AG04449 (cell line): Measurements from ENCODE around the gene ARHGEF4.
A peak's percentile ranks its signal among the peaks of the same experiment; 100 is the strongest.

ENCODE experiments used
- CTCF ChIA-PET: fragments of 350-600 bp; formaldehyde crosslinking; extraction: SDS; loops from one replicate; lab custom pipeline; 2021; ENCODE audit warnings: antibody characterized with exemption; lab: Yijun Ruan, JAX
- POLR2A ChIA-PET: fragments of 400-600, 350-600 bp; formaldehyde crosslinking; extraction: SDS; loops from one replicate; lab custom pipeline; 2020; ENCODE audit warnings: antibody characterized with exemption, inconsistent platforms; lab: Yijun Ruan, JAX
- DNase-seq: peaks from one replicate; pipeline ENCODE4 v3.0.0-alpha.2; 2010; ENCODE audit warnings: low read depth, low spot score
- H3K4me3 ChIP-seq: 2 replicates; pipeline ENCODE4 v1.5.1; 2011; ENCODE audit warnings: low read depth, mild to moderate bottlenecking, control low read depth, low read length
- TF ChIP-seq, protein P1 (sequence below): IDR thresholded peaks from one replicate; pipeline ENCODE4 v1.5.1; 2011; ENCODE audit warnings: mild to moderate bottlenecking, moderate library complexity, low read length, control low read depth, inconsistent platforms; ENCODE audit not compliant: insufficient read depth; ENCODE audit errors: missing control alignments

ARHGEF4 gene

DNA sequence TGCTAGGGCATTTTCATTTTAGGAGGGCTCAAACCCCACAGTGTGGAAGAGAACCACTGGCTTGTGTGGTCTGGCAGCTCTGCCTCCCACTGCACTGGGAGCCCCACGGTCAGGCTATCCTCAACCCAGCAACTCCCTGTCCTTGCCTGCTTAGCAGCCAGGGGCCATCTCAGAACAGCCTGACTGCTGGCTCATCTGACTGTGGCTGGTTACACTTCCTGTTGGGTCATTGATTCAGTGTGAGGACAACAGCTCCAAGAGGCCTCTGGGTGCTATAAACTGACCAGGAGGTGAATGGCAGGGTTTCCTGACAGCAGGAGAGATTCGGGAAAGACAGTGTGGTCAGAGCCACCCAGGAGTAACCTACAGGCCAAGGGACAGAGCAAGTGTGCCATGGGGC lies 41.3 kb upstream of the ARHGEF4 start:
- ChIA-PET POLR2A (no interaction called here), CTCF (interaction anchor here (0.9 to 11.1 kb wide), 4 partner anchors 71 to 127 kb away, joined by 3 to 253 read pairs (median 27); no protein-coding TSS in a partner anchor)
- TF ChIP-seq, protein P1, sequence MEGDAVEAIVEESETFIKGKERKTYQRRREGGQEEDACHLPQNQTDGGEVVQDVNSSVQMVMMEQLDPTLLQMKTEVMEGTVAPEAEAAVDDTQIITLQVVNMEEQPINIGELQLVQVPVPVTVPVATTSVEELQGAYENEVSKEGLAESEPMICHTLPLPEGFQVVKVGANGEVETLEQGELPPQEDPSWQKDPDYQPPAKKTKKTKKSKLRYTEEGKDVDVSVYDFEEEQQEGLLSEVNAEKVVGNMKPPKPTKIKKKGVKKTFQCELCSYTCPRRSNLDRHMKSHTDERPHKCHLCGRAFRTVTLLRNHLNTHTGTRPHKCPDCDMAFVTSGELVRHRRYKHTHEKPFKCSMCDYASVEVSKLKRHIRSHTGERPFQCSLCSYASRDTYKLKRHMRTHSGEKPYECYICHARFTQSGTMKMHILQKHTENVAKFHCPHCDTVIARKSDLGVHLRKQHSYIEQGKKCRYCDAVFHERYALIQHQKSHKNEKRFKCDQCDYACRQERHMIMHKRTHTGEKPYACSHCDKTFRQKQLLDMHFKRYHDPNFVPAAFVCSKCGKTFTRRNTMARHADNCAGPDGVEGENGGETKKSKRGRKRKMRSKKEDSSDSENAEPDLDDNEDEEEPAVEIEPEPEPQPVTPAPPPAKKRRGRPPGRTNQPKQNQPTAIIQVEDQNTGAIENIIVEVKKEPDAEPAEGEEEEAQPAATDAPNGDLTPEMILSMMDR = no peak
- no peak for DNase-seq
- H3K4me3 ChIP-seq = no peak overlapping the region

DNA sequence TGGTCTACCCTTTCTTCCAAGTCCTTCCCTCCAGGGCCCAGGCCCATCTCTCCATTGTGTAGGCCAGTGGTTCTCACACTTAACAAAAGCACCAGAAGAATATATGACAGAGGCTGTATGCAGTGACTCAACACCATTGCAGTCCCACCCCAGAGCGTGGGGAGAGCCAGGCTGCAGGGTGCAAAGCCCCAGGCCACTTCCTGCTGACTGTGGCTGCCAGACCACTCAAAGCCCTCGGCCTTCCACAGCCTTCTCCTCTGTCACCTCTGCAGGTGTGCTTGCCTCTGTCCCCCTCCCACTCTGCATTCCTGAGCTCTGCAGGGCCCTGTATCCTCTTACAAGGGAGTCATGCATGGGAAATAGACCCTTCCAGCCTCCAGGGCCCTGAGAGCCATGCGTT lies 40.4 kb upstream of the ARHGEF4 start:
- no peak overlapping the region for H3K4me3 ChIP-seq
- CTCF ChIA-PET = interaction anchor here (1.0 to 11.1 kb wide), 6 partner anchors 77 to 169 kb away, joined by 3 to 253 read pairs (median 7); no protein-coding TSS in a partner anchor
- TF ChIP-seq, protein P1 = no peak
- POLR2A ChIA-PET = no interaction called here
- DNase-seq = no peak

DNA sequence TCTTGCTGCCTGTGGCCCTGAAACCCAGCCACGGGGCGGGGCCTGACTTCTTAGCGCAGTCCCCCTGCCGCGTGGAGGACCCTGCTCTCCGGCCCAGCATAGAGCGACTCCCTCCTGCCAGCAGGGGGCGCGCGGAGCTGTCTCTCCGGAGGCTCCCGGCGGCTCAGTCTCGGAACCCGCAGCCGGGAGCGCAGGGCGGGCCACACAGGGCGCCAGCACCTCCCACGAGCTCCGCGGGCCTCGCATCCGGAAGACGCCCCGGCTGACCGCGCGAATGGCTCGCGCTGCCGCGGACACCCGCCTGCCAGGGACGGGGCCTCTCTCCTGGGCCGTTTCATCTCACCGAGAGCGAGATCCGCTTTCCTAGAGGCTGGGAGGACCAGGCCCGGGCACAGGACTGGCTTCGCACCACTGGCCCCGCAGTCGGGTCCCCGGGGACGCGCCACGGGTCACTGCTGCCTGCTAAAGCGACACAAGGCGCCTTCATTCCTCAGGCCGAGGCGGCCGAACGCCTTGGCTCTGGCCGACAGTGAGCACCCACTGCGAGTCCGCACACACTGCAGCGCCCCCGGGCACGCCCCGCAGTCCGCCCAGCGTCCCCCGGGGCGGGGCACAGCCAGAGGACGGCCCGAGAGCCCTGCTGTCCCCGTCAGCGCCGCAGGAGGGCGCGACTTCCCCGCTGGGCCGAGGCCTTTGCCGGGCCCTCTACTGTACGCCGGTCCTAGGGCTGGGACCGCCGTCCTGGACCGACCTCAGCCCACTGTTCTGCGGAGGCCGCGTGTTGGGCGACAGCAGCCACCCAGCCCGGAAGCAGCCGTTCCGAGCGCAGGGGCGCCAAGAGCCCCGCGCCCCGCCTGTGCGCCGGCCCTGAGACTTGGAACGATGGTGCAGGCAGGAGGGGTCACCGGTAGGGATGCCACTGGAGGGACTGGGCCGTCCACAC lies 39.0 kb upstream of the ARHGEF4 start:
- TF ChIP-seq, protein P1 = peak; percentile 98

DNA sequence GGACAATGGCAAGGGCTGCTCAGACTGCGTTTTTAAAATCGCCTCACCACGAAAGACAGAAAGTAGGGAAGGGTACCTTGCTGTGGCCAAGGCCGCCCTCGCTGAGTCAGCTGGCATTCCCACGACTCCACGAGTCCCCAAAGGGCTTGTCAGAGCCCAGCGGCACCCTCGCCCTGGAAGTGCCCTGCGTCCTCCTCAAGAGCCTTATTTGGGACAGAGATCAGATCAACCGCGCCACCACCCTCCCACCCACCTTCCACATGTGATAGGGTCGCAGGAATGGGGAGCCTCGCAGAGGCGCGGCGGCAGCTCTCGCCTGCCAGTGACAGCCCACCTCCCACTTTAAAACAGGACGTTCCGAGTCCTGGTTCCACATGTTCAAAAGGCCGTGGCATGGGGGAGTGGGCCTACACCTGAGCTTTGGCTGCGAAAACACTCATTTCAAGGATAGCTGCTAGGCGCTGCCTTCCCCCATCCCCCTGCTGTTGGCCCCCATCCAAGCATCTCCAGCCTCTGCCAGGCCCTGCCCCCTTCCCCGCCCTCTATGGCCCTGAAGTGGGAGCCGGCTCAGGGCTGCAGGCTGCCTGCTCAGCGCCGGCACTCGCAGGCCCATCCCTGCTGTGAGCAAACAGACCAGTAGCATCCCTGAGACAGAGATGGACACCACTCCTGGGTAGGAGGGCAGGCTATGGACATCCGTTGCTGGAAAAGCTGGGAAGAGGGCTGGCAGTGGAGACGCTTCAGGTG lies 38.1 kb upstream of the ARHGEF4 start:
- TF ChIP-seq, protein P1 = no peak
- ChIA-PET CTCF (interaction anchor here (0.9 to 11.1 kb wide), 8 partner anchors 12 to 130 kb away, joined by 3 to 253 read pairs (median 4); no protein-coding TSS in a partner anchor), POLR2A (no interaction called here)
- no peak for DNase-seq
- peak overlapping the region; percentile 80 for H3K4me3 ChIP-seq

More for the DNA sequence above, 39.0 kb upstream of the ARHGEF4 start:
- ChIA-PET CTCF (interaction anchor here (0.6 to 11.1 kb wide), 31 partner anchors 11 to 356 kb away, joined by 3 to 253 read pairs (median 4); no protein-coding TSS in a partner anchor), POLR2A (interaction anchor here (0.9 to 1.1 kb wide), 2 partner anchors 30 to 76 kb away, joined by 3 to 4 read pairs; no protein-coding TSS in a partner anchor)
- DNase-seq = peak; percentile 21
- peak overlapping the region; percentile 80 for H3K4me3 ChIP-seq

DNA sequence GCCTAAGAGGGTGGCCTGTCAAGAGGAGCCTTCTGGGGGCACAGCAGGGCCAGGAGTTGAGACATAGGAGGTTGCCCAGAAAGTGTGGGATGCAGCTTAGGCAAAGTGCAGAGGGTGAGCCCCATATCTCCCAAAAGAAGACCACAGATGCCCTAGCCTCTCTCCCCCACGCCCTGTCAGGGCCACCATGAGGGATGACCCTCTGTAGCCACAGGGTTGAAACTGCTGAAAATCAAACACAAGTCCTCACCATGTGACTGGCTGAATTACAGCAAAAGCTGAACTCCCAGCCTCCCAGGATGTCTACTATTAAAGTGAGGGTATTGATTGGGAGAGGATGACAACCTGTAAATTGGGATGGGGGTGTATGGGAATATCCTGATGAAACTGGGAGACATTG lies 37.4 kb upstream of the ARHGEF4 start:
- TF ChIP-seq, protein P1 = no peak
- ChIA-PET CTCF (interaction anchor here (0.8 to 11.1 kb wide), 6 partner anchors 10 to 129 kb away, joined by 3 to 253 read pairs (median 3); no protein-coding TSS in a partner anchor), POLR2A (no interaction called here)
- no peak for DNase-seq
- no peak overlapping the region for H3K4me3 ChIP-seq

DNA sequence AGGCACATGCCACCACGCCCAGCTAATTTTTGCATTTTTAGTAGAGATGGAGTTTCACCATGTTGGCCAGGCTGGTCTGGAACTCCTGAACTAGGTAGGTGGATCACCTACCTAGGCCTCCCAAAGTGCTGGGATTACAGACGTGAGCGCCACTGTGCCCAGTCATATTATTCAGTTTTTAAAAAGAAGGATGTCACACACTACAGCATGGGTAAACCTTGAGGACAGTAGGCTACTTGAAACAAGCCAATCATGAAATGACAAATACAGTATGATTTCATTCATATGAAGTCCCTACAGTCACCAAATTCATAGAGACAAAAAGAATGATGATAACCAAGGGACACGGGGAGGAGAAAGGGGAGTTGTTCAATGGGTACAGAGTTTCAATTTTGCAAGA lies 31.1 kb upstream of the ARHGEF4 start:
- CTCF ChIA-PET = no interaction called here

More for the DNA sequence above, 31.1 kb upstream of the ARHGEF4 start:
- no peak for DNase-seq
- TF ChIP-seq, protein P1 = no peak
- POLR2A ChIA-PET = no interaction called here
- no peak overlapping the region for H3K4me3 ChIP-seq
